ENCODE measurements around the gene FMO1.

Gene FMO1

GRCh38 chr1:171279678-171280077, 31.4 kb downstream of the FMO1 start:
- Histone ChIP-seq H3K4me1 (ENCODE audit: low read length) (no peaks in the 10 kb centered on the region), H3K36me3 (replicated peaks; ENCODE audit: insufficient read depth, low read length) (no peaks in the 10 kb centered on the region), H2AFZ (ENCODE audit: low read length) (no peak overlapping the region), H3K27ac (ENCODE audit: low read length) (no peak overlapping the region), H4K20me1 (ENCODE audit: insufficient read depth, low read length) (no peaks in the 10 kb centered on the region), H3K4me3 (ENCODE audit: low read length) (no peak overlapping the region), H3F3A (ENCODE audit: insufficient read depth, low read length) (no peaks in the 10 kb centered on the region), H3K79me2 (ENCODE audit: low read length) (no peaks in the 10 kb centered on the region), H3K27me3 (replicated peaks; ENCODE audit: insufficient read depth, low read length) (no peaks in the 10 kb centered on the region), H3K9me3 (replicated peaks; ENCODE audit: insufficient read depth, low read length) (no peaks in the 10 kb centered on the region), H3K9ac (ENCODE audit: low read length) (no peak overlapping the region), H3K9me2 (replicated peaks; ENCODE audit: insufficient read depth, low read length) (no peaks in the 10 kb centered on the region), H3K4me2 (ENCODE audit: low read depth, low read length) (no peak overlapping the region)
- DNase-seq, result no peak
- TF ChIP-seq CTCF (IDR thresholded peaks at IDR 0.05; ENCODE audit: low read length) (no peak), EZH2 (optimal IDR thresholded peaks at IDR 0.05; ENCODE audit: low read depth, low read length) (no peak), EZH2phosphoT487 (IDR thresholded peaks at IDR 0.05; ENCODE audit: low read length) (no peak)

GRCh38 chr1:171280599-171280998, 32.3 kb downstream of the FMO1 start:
- Histone ChIP-seq H3K4me2 (ENCODE audit: low read depth, low read length) (no peak overlapping the region), H4K20me1 (ENCODE audit: insufficient read depth, low read length) (no peaks in the 10 kb centered on the region), H3K9me3 (replicated peaks; ENCODE audit: insufficient read depth, low read length) (no peaks in the 10 kb centered on the region), H2AFZ (ENCODE audit: low read length) (no peak overlapping the region), H3K27ac (ENCODE audit: low read length) (no peak overlapping the region), H3K4me3 (ENCODE audit: low read length) (no peak overlapping the region), H3K79me2 (ENCODE audit: low read length) (no peaks in the 10 kb centered on the region), H3K27me3 (replicated peaks; ENCODE audit: insufficient read depth, low read length) (no peaks in the 10 kb centered on the region), H3K9ac (ENCODE audit: low read length) (no peak overlapping the region), H3F3A (ENCODE audit: insufficient read depth, low read length) (no peaks in the 10 kb centered on the region), H3K9me2 (replicated peaks; ENCODE audit: insufficient read depth, low read length) (no peaks in the 10 kb centered on the region), H3K4me1 (ENCODE audit: low read length) (no peaks in the 10 kb centered on the region), H3K36me3 (replicated peaks; ENCODE audit: insufficient read depth, low read length) (no peaks in the 10 kb centered on the region)
- no peak for DNase-seq
- TF ChIP-seq CTCF (IDR thresholded peaks at IDR 0.05; ENCODE audit: low read length), result no peak
- no peak for TF ChIP-seq EZH2 (optimal IDR thresholded peaks at IDR 0.05; ENCODE audit: low read depth, low read length)
- no peak for TF ChIP-seq EZH2phosphoT487 (IDR thresholded peaks at IDR 0.05; ENCODE audit: low read length)

GRCh38 chr1:171286032-171286705, 37.9 kb downstream of the FMO1 start:
- Histone ChIP-seq H3K4me2 (ENCODE audit: low read depth, low read length) (peak overlapping the region; percentile 16; the same call in 1 of the 2 replicates), H3K79me2 (ENCODE audit: low read length) (no peaks in the 10 kb centered on the region), H3K4me1 (ENCODE audit: low read length) (peaks cover 16% of the 10 kb centered on the region)

More at GRCh38 chr1:171286032-171286705, 37.9 kb downstream of the FMO1 start:
- no peak for DNase-seq
- Histone ChIP-seq H3K27ac (ENCODE audit: low read length) (no peak overlapping the region), H3K27me3 (replicated peaks; ENCODE audit: insufficient read depth, low read length) (no peaks in the 10 kb centered on the region), H3K4me3 (ENCODE audit: low read length) (no peak overlapping the region), H2AFZ (ENCODE audit: low read length) (no peak overlapping the region), H3K9me2 (replicated peaks; ENCODE audit: insufficient read depth, low read length) (no peaks in the 10 kb centered on the region), H4K20me1 (ENCODE audit: insufficient read depth, low read length) (no peaks in the 10 kb centered on the region), H3F3A (ENCODE audit: insufficient read depth, low read length) (no peaks in the 10 kb centered on the region), H3K9me3 (replicated peaks; ENCODE audit: insufficient read depth, low read length) (no peaks in the 10 kb centered on the region), H3K9ac (ENCODE audit: low read length) (no peak overlapping the region), H3K36me3 (replicated peaks; ENCODE audit: insufficient read depth, low read length) (no peaks in the 10 kb centered on the region)
- no peak for TF ChIP-seq EZH2phosphoT487 (IDR thresholded peaks at IDR 0.05; ENCODE audit: low read length)
- no peak for TF ChIP-seq CTCF (IDR thresholded peaks at IDR 0.05; ENCODE audit: low read length)
- no peak for TF ChIP-seq EZH2 (optimal IDR thresholded peaks at IDR 0.05; ENCODE audit: low read depth, low read length)

All from MM.1S (cell line).